ENCODE data around the gene KLB.
"Not testable (repeated sequence)": the region's sequence is repeated elsewhere in the genome, so short reads cannot be mapped to it uniquely, and the experiment has no call there.

KLB gene

GRCh38 chr4:39427520-39428114, 20.9 kb downstream of the KLB start:
- no peak for DNase-seq

GRCh38 chr4:39429476-39430334, 23.0 kb downstream of the KLB start:
- no peak for DNase-seq

- DNase-seq: no peak
These were observed 27.3 kb downstream of the KLB start for GRCh38 chr4:39433878-39434492.

GRCh38 chr4:39435659-39436563, 29.2 kb downstream of the KLB start:
- no peak for DNase-seq

GRCh38 chr4:39441593-39441992, 34.9 kb downstream of the KLB start:
- no peak for DNase-seq

- DNase-seq: no peak
These were observed 36.3 kb downstream of the KLB start for GRCh38 chr4:39442998-39443397.

GRCh38 chr4:39446483-39446841, 39.7 kb downstream of the KLB start:
- DNase-seq: no peak

GRCh38 chr4:39446842-39447573, 40.3 kb downstream of the KLB start:
- DNase-seq: peak; percentile 81

- DNase-seq: no peak
These were observed 43.9 kb downstream of the KLB start for GRCh38 chr4:39450618-39451017.

- DNase-seq: no peak
These were observed 44.8 kb downstream of the KLB start for GRCh38 chr4:39451423-39452023.

GRCh38 chr4:39452153-39452859, 45.6 kb downstream of the KLB start:
- DNase-seq: no peak

GRCh38 chr4:39452860-39453587, 46.3 kb downstream of the KLB start:
- DNase-seq: no peak

- no peak for DNase-seq
These were observed 47.0 kb downstream of the KLB start for GRCh38 chr4:39453738-39454137.

- DNase-seq: no peak
These were observed 48.8 kb downstream of the KLB start for GRCh38 chr4:39455486-39455885.

GRCh38 chr4:39456946-39457763, 50.4 kb downstream of the KLB start:
- no peak for DNase-seq

- not testable (repeated sequence) for DNase-seq
These were observed 51.4 kb downstream of the KLB start for GRCh38 chr4:39458161-39458504.

GRCh38 chr4:39458505-39459300, 52.0 kb downstream of the KLB start, which contains the start of the genes LIAS and RPL9:
Gene LIAS, plus strand, starts transcription at chr4:39459056. Its CDS starts 62 bp downstream, at chr4:39459118.
Gene RPL9, minus strand, starts transcription at chr4:39458922. Its CDS starts 483 bp downstream, at chr4:39458439.
- DNase-seq: peak; percentile 99

GRCh38 chr4:39464886-39465501, 58.3 kb downstream of the KLB start:
- DNase-seq: no peak

All from eye (tissue), 1 donor.